HG03378 (cell line): ENCODE measurements around the gene AJAP1.

Experiments used
- ATAC-seq: cut with Tn5 transposase; IDR thresholded peaks from one replicate; pipeline ENCODE4 v1.9.1; 2021; ENCODE audit warnings: mild to moderate bottlenecking, moderate library complexity; ENCODE audit not compliant: unreplicated experiment

AJAP1 gene

GRCh38 chr1:4698911-4699310 is 44.5 kb downstream of the AJAP1 start:
- ATAC-seq = no peak

GRCh38 chr1:4699376-4700301 is 45.2 kb downstream of the AJAP1 start:
- no peak for ATAC-seq

DNA sequence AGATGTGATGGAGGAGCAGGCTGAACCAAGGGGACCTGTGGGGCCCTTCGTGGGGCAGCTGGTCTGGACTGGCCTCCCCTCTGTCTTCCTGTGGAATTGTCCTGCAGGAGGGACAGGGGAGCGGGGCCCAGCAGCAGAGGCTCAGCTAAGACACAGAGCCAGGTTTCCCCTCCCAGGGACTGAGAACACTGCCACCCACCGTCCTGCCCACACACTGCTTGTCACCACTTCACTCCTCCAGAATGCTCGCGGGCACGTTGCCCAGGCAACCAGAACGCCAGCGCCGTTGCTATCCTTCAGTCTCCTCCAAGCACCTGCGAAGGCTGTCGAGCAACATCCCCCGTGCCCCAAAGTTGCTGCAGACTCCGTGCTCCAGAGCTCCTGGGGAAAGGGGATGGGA is 46.4 kb downstream of the AJAP1 start:
- ATAC-seq = no peak

- no peak for ATAC-seq
These were observed 46.9 kb downstream of the AJAP1 start for GRCh38 chr1:4701276-4701675.

DNA sequence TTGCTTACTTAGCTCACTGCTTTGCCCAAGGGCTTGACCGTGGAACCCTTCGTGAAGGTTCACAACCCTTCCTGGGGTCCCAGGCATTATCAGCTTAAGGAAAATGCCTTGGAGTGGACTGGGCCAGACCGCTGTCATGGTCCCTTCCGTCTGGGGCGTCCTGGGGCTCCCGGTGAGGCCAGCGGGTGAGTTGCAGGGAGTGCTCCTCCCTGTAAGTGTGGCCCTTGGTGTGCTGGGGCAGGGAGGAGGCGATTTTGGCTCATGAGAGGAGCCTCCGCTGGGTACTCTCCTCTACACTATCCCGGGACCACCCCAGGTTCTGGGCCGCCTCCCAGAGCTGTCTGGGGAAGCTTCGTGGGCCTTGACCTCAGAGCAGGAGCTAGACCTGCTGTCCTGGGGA is 48.1 kb downstream of the AJAP1 start:
- ATAC-seq = no peak

DNA sequence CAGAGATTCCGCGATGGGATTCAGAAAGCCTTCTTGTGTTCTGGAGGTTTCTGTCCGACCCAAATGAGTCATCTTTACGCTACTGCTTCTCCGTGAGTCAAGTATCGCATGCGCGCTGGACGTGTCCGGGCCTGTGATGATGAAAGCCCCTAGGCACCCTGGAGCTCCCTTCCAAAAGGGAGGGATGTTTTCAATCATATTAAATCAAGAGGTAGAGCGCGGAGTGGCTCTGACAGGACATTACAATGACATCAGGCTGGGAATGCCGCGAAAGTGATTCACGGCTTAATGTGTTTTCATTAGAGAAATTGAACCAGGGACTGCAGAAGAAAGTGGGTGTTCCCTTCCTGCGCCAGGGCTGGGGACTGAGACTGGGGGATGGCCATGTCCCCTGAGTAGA is 48.5 kb downstream of the AJAP1 start:
- no peak for ATAC-seq

DNA sequence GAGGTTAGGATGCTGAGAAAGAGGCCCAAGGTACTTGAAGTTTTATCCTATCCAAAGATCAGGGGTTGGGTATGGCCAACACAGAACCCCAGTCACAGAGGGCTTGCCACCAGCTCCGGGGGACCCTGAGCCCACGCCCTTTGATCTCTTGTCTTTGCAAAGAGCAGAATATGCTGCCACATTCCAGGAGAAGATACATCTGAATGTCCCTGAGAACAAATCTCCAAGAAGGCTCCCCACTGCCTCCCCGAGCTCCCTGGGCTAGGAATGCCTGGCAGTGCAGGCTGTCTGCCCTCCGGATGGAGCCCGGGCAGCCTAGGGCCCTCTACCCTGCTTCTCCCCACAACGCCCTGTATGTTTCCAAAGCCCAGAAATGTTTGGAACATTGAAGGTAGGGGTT is 49.2 kb downstream of the AJAP1 start:
- no peak for ATAC-seq

- no peak for ATAC-seq
These were observed 54.6 kb downstream of the AJAP1 start for GRCh38 chr1:4708840-4709507.

DNA sequence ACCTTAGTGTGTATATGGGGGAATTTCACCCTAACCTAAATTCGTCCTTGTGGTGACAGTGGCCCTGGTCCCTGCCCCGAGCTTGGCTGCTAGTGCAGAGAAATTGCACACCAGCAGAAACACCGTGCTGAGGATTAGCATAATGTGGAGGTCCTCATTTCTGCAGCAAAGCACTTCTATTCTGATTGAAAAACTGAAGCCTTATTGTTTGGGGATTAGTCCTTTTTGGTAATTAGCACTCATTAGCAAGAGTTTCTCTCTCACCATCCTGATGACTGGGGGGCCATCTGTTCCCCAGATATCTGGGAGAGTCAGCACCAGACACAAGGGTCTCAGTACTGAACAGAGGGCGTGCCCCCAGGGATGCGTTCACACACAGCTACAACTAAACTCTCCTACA is 55.2 kb downstream of the AJAP1 start:
- ATAC-seq = no peak

- ATAC-seq = no peak
These were observed 56.4 kb downstream of the AJAP1 start for GRCh38 chr1:4710592-4711415.

DNA sequence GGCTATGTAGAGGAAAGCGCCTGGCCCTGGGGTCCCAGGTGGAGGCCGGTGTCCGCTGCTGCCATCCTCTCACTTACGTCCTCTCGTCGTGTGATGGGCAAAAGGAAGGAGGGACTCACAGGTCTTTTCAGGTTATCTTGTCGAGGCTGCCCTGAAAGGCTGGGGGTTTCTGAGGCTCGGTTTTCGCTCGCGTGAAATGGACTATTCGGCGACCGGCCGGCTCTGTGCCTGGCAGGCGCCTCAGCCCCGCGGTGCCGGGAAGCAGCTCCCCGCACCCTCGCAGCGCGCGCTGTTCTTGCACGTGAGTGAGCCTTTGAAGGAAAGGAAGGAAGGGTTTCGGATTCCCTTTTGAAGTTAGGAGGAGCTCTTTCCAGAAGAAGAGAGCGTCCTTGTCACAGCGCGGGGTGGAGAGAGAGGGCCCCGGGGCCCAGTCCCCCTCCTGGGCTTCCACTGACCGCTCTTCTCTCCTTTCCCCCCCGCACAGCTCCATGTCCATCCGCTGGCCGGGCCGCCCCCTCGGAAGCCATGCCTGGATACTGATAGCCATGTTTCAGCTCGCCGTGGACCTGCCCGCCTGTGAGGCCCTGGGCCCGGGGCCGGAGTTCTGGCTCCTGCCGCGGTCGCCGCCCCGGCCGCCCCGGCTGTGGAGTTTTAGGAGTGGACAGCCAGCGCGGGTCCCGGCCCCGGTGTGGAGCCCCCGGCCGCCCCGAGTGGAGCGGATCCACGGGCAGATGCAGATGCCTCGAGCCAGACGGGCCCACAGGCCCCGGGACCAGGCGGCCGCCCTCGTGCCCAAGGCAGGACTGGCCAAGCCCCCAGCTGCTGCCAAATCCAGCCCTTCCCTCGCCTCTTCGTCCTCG is 57.2 kb downstream of the AJAP1 start:
- ATAC-seq = no peak

DNA sequence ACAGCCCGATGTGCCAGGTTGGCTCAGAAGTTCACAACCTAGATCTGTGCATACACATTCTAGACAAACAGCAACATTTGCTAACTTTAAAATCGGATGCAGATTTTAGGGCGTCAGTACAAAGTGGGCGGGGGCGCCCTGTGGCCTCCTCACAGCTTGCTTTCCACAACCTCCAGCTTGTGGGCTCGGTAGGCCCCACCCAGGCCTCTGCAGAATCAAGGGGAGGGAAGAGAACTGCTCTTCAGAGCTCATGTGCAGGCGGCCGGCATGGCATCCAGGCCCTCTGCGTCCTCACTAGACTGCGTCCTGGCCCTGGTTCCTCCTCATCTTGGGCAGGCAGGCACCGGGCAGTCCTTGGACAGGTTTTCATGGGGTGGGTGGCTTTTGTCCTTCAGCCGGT is 59.3 kb downstream of the AJAP1 start:
- ATAC-seq = no peak

- ATAC-seq = no peak
These were observed 62.0 kb downstream of the AJAP1 start for GRCh38 chr1:4716406-4716805.

- no peak for ATAC-seq
These were observed 63.7 kb downstream of the AJAP1 start for GRCh38 chr1:4718071-4718470.

DNA sequence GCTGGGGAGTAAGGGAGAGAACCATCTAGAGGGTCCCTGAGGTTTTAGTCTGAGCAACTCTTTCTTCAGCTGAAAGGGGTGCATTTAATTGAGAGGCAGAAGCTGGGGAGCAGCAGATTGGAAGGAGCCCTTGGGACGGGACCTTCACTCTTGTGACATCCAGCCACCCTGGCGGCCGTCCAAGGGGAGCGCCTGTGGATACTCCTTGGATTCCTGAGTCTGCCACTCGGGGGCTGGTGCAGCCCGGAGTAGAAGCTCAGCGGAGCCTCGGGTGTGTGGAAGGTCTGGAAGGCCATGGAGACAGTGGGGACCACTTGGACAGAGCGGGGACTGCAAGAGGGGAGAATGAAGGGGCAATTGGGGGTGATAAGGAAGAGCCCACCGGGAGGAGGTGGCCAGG is 68.7 kb downstream of the AJAP1 start:
- ATAC-seq = no peak

DNA sequence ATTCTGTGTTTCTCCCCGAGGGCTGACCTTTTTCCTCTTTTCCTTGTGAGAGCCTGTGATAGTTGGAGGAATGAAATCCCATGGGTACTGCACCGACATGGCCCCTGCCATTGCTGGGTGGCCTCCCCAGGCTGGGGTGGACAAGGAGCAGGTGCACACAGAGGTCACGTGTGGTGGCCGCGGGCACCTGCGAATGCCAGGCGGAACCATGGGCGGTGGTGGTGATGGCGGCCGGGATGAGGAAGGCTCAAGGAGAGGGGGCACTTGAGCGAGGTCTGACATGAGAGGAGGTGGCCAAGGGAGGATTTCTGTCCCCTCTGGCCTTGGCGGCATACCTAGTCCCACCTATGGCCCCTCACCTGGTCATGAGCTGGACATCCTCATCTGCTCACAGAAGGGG is 69.6 kb downstream of the AJAP1 start:
- ATAC-seq = no peak

DNA sequence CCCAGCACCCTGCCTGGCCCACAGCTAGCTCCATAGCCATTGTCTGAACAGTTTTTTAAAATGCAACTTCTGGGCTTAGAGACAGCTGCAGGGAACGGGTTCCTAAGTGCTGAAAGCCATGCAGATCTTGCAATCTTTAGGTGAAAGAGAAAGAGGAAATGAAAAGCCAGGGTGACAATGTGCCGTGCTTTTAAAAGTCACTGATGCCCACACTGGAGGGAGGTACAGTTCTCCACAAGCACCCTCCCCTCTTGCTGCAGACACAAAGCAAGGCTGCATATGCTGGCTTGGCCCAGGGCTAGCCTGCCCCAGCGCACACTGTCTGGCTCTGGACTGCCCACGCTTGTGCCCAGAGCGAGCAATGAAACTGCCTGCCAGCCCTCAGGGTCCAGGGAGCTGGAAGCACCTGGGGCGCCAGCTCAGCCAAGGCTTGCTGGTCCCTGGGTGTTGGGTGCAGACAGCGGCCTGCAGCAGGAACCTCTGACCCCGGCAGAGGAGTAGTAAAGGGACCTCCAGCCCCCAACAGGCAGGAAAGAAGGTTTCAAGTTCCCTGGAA is 70.4 kb downstream of the AJAP1 start:
- no peak for ATAC-seq

GRCh38 chr1:4725416-4725815 is 71.0 kb downstream of the AJAP1 start:
- ATAC-seq = no peak

GRCh38 chr1:4726620-4727341 is 72.4 kb downstream of the AJAP1 start:
- no peak for ATAC-seq
